Pancreas (tissue), 10 donors: ENCODE data around the gene TARP.

ENCODE experiments used
- ATAC-seq, 4 donors: fragments of 200-7000 bp; cut with Tn5 transposase; one replicate each; pipeline versions ENCODE4 v1.8.0 to v1.9.1; 2020; ENCODE audit warnings: mild to moderate bottlenecking in 4 of 4, moderate library complexity in 4 of 4
- DNase-seq, 6 donors: peaks; one replicate each; pipeline ENCODE4 v3.0.0-alpha.2; 2020
- FAIRE-seq: peaks from 2 replicates; lab custom pipeline; 2012; peaks lifted over from hg19 to GRCh38; lab: Jason Lieb, UNC
- H3K27ac ChIP-seq, 4 donors: fragments of 200-600 bp; sonication (generic); 1 replicate in 3 of 4; 2 replicates in 1 of 4; pipeline versions ENCODE4 v1.5.0 to v1.8.0; 2020
- H3K27me3 ChIP-seq, 4 donors: fragments of 200-600 bp; one replicate each; pipeline ENCODE4 v1.8.0; 2021
- H3K36me3 ChIP-seq, 3 donors: fragments of 200-600 bp; sonication (generic) in 1 of 3; one replicate each; pipeline versions ENCODE4 v1.5.0 to v1.8.0; 2020 to 2021
- H3K4me1 ChIP-seq, 3 donors: fragments of 200-600 bp; one replicate each; pipeline ENCODE4 v1.8.0; 2021
- H3K4me3 ChIP-seq, 4 donors: fragments of 200-600 bp; sonication (generic) in 2 of 4; one replicate each; pipeline versions ENCODE4 v1.5.0 to v1.8.0; 2020 to 2021
- H3K9me3 ChIP-seq, 4 donors: fragments of 200-600 bp; one replicate each; pipeline ENCODE4 v1.8.0; 2021
- CTCF ChIP-seq, 4 donors: fragments of 200-600 bp; sonication (generic) in 3 of 4; IDR thresholded peaks; one replicate each; pipeline versions ENCODE4 v1.5.0 to v1.8.0; 2021; ENCODE audit warnings: antibody characterized with exemption in 4 of 4
- WGBS, 2 donors: extraction: QIAGEN DNeasy Blood & Tissue Kit; methylation state at CpG; one replicate each; pipeline ENCODE4 v1.1.7; 2013; 5-methylcytosine and 5-hydroxymethylcytosine counted together
- intact Hi-C, 3 donors: fragments of 100-400 bp; cut with DNase I; formaldehyde crosslinking; loops; one replicate each; pipeline versions ENCODE4 v1.11.1 to v1.14.2; 2022
- donor health status: healthy with polysubstance abuse.
- donor health status: DM: no; HTN: no; CAD: no; lungs with moderate emphysema.
- donor health status: DM: no; HTN: no; CAD: no.
- donor health status: control.
- donor health status: control.
- donor health status: Bipolar disorder and iron deficiency.
- donor health status: DM: yes; HTN: yes; CAD: no.
- donor health status: DM: no; HTN: no; CAD: no.
- donor health status: DM: no; HTN: no; CAD: no.
- donor health status: DM: yes; HTN: yes; CAD: no.

Gene TARP

GRCh38 chr7:38321050-38321449 lies 47.6 kb upstream of the TARP start:
- no peak for TF ChIP-seq CTCF (IDR thresholded peaks at IDR 0.05)
- Histone ChIP-seq H3K4me3 (no peak overlapping the region), H3K36me3 (no peaks in the 10 kb centered on the region), H3K27ac (no peak overlapping the region), H3K4me1 (no peaks in the 10 kb centered on the region), H3K9me3 (no peaks in the 10 kb centered on the region), H3K27me3 (no peaks in the 10 kb centered on the region)
- intact Hi-C loops, result no loop called here
- FAIRE-seq (no peak), DNase-seq (no peak), ATAC-seq (no peak)

- WGBS, 2 donors, result 46 to 84% methylated on average over 2 of the region's 2 CpGs
- DNase-seq (no peak), FAIRE-seq (no peak), ATAC-seq (no peak)
- H3K4me3 ChIP-seq, result no peak overlapping the region
- no peak for TF ChIP-seq CTCF (IDR thresholded peaks at IDR 0.05)
- intact Hi-C loops, result no loop called here
- H3K4me1 ChIP-seq, result no peaks in the 10 kb centered on the region
- H3K27ac ChIP-seq, result no peak overlapping the region
- H3K9me3 ChIP-seq, result no peaks in the 10 kb centered on the region
- no peaks in the 10 kb centered on the region for H3K36me3 ChIP-seq
- H3K27me3 ChIP-seq, result no peaks in the 10 kb centered on the region
Observed at GRCh38 chr7:38319873-38320272, 46.4 kb upstream of the TARP start.

- H3K4me1 ChIP-seq, result no peaks in the 10 kb centered on the region
- 9% methylated on average over 4 of the region's 4 CpGs for WGBS, 2 donors
- intact Hi-C loops, result no loop called here
- TF ChIP-seq CTCF (IDR thresholded peaks at IDR 0.05), result peak in 3 of 4 donors; percentile 16 to 22 (median 20)
- H3K27ac ChIP-seq, result no peak overlapping the region
- H3K4me3 ChIP-seq, result no peak overlapping the region
- no peaks in the 10 kb centered on the region for H3K36me3 ChIP-seq
- DNase-seq, result peak in 1 of 6 donors; percentile 33
- H3K27me3 ChIP-seq, result no peaks in the 10 kb centered on the region
- ATAC-seq, result peak; percentile 76 to 93 (median 88)
- H3K9me3 ChIP-seq, result no peaks in the 10 kb centered on the region
- FAIRE-seq, result no peak
Observed at GRCh38 chr7:38318803-38319416, 45.5 kb upstream of the TARP start.

- no peak for FAIRE-seq
- Histone ChIP-seq H3K27me3 (no peaks in the 10 kb centered on the region), H3K36me3 (no peaks in the 10 kb centered on the region), H3K9me3 (no peaks in the 10 kb centered on the region), H3K27ac (no peak overlapping the region), H3K4me3 (no peak overlapping the region), H3K4me1 (no peaks in the 10 kb centered on the region)
- intact Hi-C loops, result no loop called here
- no peak for DNase-seq
- TF ChIP-seq CTCF (IDR thresholded peaks at IDR 0.05), result no peak
- no peak for ATAC-seq
- WGBS, 2 donors, result 57% methylated on average over 9 of the region's 9 CpGs
Observed at GRCh38 chr7:38318241-38318640, 44.8 kb upstream of the TARP start.

GRCh38 chr7:38317515-38317914 lies 44.1 kb upstream of the TARP start:
- no peaks in the 10 kb centered on the region for H3K36me3 ChIP-seq
- no peak for TF ChIP-seq CTCF (IDR thresholded peaks at IDR 0.05)
- 72 to 81% methylated on average over 9 of the region's 9 CpGs for WGBS, 2 donors
- FAIRE-seq, result no peak
- no peak for DNase-seq
- H3K4me3 ChIP-seq, result no peak overlapping the region
- no peaks in the 10 kb centered on the region for H3K27me3 ChIP-seq
- intact Hi-C loops, result no loop called here
- H3K4me1 ChIP-seq, result no peaks in the 10 kb centered on the region
- ATAC-seq, result no peak
- no peak overlapping the region for H3K27ac ChIP-seq
- no peaks in the 10 kb centered on the region for H3K9me3 ChIP-seq
